ENCODE results near the gene LMAN1L.

DNA sequence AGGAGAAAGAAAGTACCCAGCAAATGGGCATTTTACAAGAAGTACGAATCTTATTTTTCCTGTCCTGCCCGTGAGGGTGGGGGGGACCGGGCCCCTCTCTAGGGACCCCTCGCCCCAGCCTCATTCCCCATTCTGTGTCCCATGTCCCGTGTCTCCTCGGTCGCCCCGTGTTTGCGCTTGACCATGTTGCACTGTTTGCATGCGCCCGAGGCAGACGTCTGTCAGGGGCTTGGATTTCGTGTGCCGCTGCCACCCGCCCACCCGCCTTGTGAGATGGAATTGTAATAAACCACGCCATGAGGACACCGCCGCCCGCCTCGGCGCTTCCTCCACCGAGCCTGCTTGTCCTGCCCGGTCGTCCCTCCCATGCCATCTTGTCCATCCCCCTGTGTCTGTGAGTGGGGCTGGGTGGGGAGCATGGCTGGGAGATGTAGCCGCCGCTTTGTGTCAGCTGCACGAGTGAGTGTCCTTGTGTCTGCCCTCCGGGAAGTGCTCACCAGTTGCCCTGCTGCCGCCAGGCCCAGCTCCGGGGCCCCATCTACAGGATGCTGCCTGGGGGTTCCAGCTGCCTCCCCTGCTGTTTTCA is 9.7 kb upstream of the LMAN1L start:
- TF ChIP-seq, protein P1, sequence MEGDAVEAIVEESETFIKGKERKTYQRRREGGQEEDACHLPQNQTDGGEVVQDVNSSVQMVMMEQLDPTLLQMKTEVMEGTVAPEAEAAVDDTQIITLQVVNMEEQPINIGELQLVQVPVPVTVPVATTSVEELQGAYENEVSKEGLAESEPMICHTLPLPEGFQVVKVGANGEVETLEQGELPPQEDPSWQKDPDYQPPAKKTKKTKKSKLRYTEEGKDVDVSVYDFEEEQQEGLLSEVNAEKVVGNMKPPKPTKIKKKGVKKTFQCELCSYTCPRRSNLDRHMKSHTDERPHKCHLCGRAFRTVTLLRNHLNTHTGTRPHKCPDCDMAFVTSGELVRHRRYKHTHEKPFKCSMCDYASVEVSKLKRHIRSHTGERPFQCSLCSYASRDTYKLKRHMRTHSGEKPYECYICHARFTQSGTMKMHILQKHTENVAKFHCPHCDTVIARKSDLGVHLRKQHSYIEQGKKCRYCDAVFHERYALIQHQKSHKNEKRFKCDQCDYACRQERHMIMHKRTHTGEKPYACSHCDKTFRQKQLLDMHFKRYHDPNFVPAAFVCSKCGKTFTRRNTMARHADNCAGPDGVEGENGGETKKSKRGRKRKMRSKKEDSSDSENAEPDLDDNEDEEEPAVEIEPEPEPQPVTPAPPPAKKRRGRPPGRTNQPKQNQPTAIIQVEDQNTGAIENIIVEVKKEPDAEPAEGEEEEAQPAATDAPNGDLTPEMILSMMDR (IDR thresholded peaks at IDR 0.05; ENCODE audit: low read length), result no peak
- no peak for TF ChIP-seq EZH2 (optimal IDR thresholded peaks at IDR 0.05; ENCODE audit: low read depth, low read length)
- TF ChIP-seq EZH2phosphoT487 (IDR thresholded peaks at IDR 0.05; ENCODE audit: low read length), result no peak
